ENCODE measurements around the gene C1R. TPM values are rescaled to one million over a fixed set of nuclear protein-coding genes. Genes with fewer than 3 reads are reported as not detected.
A peak's percentile ranks its signal among the peaks of the same experiment; 100 is the strongest.

Gene C1R
- total RNA-seq, 1 experiment from 2014 or later: 11.5 TPM

DNA sequence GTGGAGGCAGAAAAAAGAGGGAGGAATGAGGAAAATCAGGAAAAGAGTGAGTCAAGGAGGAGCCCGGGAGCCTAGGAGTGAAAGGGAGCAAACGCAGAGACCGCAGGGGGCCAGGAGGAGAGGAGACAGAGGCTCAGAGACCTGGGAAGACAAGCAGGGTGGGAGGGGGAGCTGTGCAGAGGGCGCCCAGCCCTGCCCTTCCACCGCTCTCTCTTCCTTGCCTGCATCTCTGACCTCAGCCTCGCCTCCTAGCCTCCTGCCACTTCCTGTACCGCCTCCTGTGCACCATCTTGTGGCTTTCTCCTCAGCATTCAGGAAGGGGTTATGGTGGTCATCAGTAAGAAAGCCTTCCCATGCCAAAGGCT lies 39.2 kb upstream of the C1R start:
- Mint-ChIP-seq H3K27ac (no peak overlapping the region), H3K27me3 (ENCODE audit: low read depth) (peaks cover 7% of the 10 kb centered on the region), H3K4me3 (peak overlapping the region; percentile 85 to 86), H3K36me3 (ENCODE audit: insufficient read depth in 1 of 3, low read depth in 3 of 3) (peaks cover 10 to 27% (median 21%) of the 10 kb centered on the region in 3 experiments; a peak in 6 of 7 replicates), H3K9me3 (no peaks in the 10 kb centered on the region; a peak in 2 of 5 replicates), H3K4me1 (peaks cover 30 to 40% of the 10 kb centered on the region in 2 experiments)
- no peak overlapping the region for H4K8ac ChIP-seq (replicated peaks; ENCODE audit: insufficient read length, low read depth, low read length)
- peak; percentile 61 for DNase-seq
- TF ChIP-seq, protein P1, sequence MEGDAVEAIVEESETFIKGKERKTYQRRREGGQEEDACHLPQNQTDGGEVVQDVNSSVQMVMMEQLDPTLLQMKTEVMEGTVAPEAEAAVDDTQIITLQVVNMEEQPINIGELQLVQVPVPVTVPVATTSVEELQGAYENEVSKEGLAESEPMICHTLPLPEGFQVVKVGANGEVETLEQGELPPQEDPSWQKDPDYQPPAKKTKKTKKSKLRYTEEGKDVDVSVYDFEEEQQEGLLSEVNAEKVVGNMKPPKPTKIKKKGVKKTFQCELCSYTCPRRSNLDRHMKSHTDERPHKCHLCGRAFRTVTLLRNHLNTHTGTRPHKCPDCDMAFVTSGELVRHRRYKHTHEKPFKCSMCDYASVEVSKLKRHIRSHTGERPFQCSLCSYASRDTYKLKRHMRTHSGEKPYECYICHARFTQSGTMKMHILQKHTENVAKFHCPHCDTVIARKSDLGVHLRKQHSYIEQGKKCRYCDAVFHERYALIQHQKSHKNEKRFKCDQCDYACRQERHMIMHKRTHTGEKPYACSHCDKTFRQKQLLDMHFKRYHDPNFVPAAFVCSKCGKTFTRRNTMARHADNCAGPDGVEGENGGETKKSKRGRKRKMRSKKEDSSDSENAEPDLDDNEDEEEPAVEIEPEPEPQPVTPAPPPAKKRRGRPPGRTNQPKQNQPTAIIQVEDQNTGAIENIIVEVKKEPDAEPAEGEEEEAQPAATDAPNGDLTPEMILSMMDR (conservative IDR thresholded peaks at IDR 0.05): no peak
- H3K4me2 ChIP-seq (ENCODE audit: insufficient read depth, insufficient read length, low read length): peak overlapping the region; percentile 99
- peaks cover 12% of the 10 kb centered on the region; the same call in 1 of the 2 replicates for H3K4me1 ChIP-seq (ENCODE audit: insufficient read depth, low read length)
- no CpG with 5 or more reads among the region's 7 CpGs for WGBS (ENCODE audit: extremely low coverage, insufficient read length, low lambda C conversion rate)
- H3K18ac ChIP-seq (ENCODE audit: insufficient read length, low read depth, low read length): no peak overlapping the region
- H4K5ac ChIP-seq (ENCODE audit: insufficient read length, low read depth, low read length): no peak overlapping the region
- H2BK5ac ChIP-seq (ENCODE audit: insufficient read length, low read length): no peak overlapping the region
- H3K79me1 ChIP-seq (ENCODE audit: insufficient read depth, low read depth, low read length, poor library complexity, severe bottlenecking): no peaks in the 10 kb centered on the region
- no peak overlapping the region for H2BK12ac ChIP-seq (ENCODE audit: insufficient read length, low read depth, low read length)
- H3K56ac ChIP-seq (ENCODE audit: insufficient read length, low read depth, low read length): no peak overlapping the region
- H2BK20ac ChIP-seq (ENCODE audit: low read depth, low read length, poor library complexity, severe bottlenecking): no peak overlapping the region
- no peak overlapping the region for H3K14ac ChIP-seq (ENCODE audit: insufficient read depth, low read length)
- no peak overlapping the region for H2AK5ac ChIP-seq (ENCODE audit: insufficient read length, low read length)
- H2BK120ac ChIP-seq (ENCODE audit: low read depth, low read length, poor library complexity, severe bottlenecking): no peak overlapping the region
- no peak overlapping the region for H3K4ac ChIP-seq (ENCODE audit: low read depth, low read length)
- no peak overlapping the region for H2AFZ ChIP-seq (ENCODE audit: low read length)
- no peaks in the 10 kb centered on the region; the same call in 1 of the 2 replicates for H3K27me3 ChIP-seq (ENCODE audit: insufficient read depth, low read length)
- no peak overlapping the region for H3T11ph ChIP-seq (ENCODE audit: low read length)
- H2BK15ac ChIP-seq (ENCODE audit: low read depth, low read length): no peak overlapping the region
- H3K79me2 ChIP-seq (ENCODE audit: insufficient read depth, low read length): no peaks in the 10 kb centered on the region
- no peak overlapping the region for H3K23ac ChIP-seq (ENCODE audit: insufficient read length, low read depth, low read length)
- H3K27ac ChIP-seq (ENCODE audit: insufficient read length, low read depth, low read length): no peak overlapping the region
- H3K9me3 ChIP-seq (ENCODE audit: control insufficient read depth, low read depth, low read length): no peaks in the 10 kb centered on the region
- no peak overlapping the region for H3K9ac ChIP-seq (ENCODE audit: extremely low read depth, insufficient read length, low read length)
- H4K91ac ChIP-seq (ENCODE audit: insufficient read length, low read depth, low read length): no peak overlapping the region
- peaks cover 17% of the 10 kb centered on the region for H3K23me2 ChIP-seq (ENCODE audit: insufficient read length, low read depth, low read length, poor library complexity, severe bottlenecking)
- peaks cover 2% of the 10 kb centered on the region for H4K20me1 ChIP-seq (ENCODE audit: control insufficient read depth, insufficient read depth, insufficient read length)

Measured in H9 (cell line).